DOHH2 (cell line): ENCODE data around the gene MRPL55.

Experiments
- CTCF ChIP-seq: fragments of 200-600 bp; sonication (generic); IDR thresholded peaks from one replicate; pipeline ENCODE4 v1.5.1; 2014; ENCODE audit warnings: antibody characterized with exemption, mild to moderate bottlenecking, low read depth, low read length; ENCODE audit not compliant: poor library complexity, severe bottlenecking
- EZH2phosphoT487 ChIP-seq: fragments of 200-600 bp; sonication (generic); IDR thresholded peaks from 2 replicates; pipeline ENCODE4 v1.6.1; 2017; ENCODE audit warnings: borderline replicate concordance, mild to moderate bottlenecking, antibody characterized with exemption, low read length, moderate library complexity, mixed read lengths

- no peak for TF ChIP-seq EZH2phosphoT487
- TF ChIP-seq CTCF: no peak
Observed at GRCh38 chr1:228144993-228145343, 35.9 kb upstream of the MRPL55 start.
